ENCODE results near the gene KLHDC1. TPM values are rescaled to one million over a fixed set of nuclear protein-coding genes. Genes with fewer than 3 reads are reported as not detected.
"Not testable (repeated sequence)": the region's sequence is repeated elsewhere in the genome, so short reads cannot be mapped to it uniquely, and the experiment has no call there.

KLHDC1 gene
- total RNA-seq, 1 donor from 2014 or later, result 6.6 TPM

GRCh38 chr14:49769171-49769570 is 76.3 kb downstream of the KLHDC1 start:
- Mint-ChIP-seq H3K27me3 (ENCODE audit: low read depth) (no peaks in the 10 kb centered on the region), H3K9me3 (no peaks in the 10 kb centered on the region), H3K4me3 (peak overlapping the region; percentile 94), H3K27ac (peak overlapping the region; percentile 100), H3K4me1 (peaks cover 30% of the 10 kb centered on the region), H3K36me3 (peaks cover 2% of the 10 kb centered on the region)
- no peak for DNase-seq (ENCODE audit: low spot score in 2 of 2, unreplicated experiment in 2 of 2)
- no peak for TF ChIP-seq CTCF (IDR thresholded peaks at IDR 0.05; ENCODE audit: unreplicated experiment)

DNA sequence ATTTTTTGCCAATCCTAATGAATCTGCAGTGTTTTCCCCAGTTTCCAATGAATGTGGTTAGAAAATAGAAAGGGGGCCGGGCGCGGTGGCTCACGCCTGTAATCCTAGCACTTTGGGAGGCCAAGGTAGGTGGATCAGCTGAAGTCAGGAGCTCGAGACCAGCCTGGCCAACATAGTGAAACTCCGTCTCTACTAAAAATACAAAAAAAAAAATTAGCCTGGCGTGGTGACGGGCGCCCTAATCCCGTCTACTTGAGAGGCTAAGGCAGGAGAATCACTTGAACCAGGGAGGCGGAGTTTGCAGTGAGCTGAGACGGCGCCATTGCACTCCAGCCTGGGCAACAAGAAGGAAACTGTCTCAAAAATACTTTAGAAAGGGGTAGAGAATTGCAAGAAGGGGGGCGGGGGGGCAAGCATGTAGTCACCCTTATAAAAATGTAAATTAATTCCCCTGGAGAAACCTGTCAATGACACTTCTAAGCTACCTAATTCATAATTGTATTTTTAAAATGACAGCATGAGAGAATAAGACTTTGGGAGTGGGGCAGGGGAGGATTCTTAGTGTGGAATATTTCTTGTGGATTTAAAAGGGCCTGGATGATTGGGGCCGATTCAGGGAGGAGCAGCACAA is 76.8 kb downstream of the KLHDC1 start:
- Mint-ChIP-seq H3K27ac (peak overlapping the region; percentile 100), H3K9me3 (no peaks in the 10 kb centered on the region), H3K27me3 (ENCODE audit: low read depth) (no peaks in the 10 kb centered on the region), H3K4me3 (peak overlapping the region; percentile 94), H3K4me1 (peaks cover 30% of the 10 kb centered on the region), H3K36me3 (peaks cover 2% of the 10 kb centered on the region)
- no peak for TF ChIP-seq CTCF (IDR thresholded peaks at IDR 0.05; ENCODE audit: unreplicated experiment)
- DNase-seq (ENCODE audit: low spot score in 2 of 2, unreplicated experiment in 2 of 2), result no peak

- H3K4me3 Mint-ChIP-seq, result peak overlapping the region; percentile 94
- no peaks in the 10 kb centered on the region for H3K27me3 Mint-ChIP-seq (ENCODE audit: low read depth)
- no peaks in the 10 kb centered on the region for H3K9me3 Mint-ChIP-seq
- peak overlapping the region; percentile 73 for H3K27ac Mint-ChIP-seq
- peaks cover 30% of the 10 kb centered on the region for H3K4me1 Mint-ChIP-seq
- no peak for DNase-seq (ENCODE audit: low spot score in 2 of 2, unreplicated experiment in 2 of 2)
- peaks cover 5% of the 10 kb centered on the region for H3K36me3 Mint-ChIP-seq
- TF ChIP-seq CTCF (IDR thresholded peaks at IDR 0.05; ENCODE audit: unreplicated experiment), result no peak
Observed at GRCh38 chr14:49770212-49770817, 77.4 kb downstream of the KLHDC1 start.

GRCh38 chr14:49771691-49772090 is 78.8 kb downstream of the KLHDC1 start:
- peaks cover 11% of the 10 kb centered on the region for H3K36me3 Mint-ChIP-seq
- not testable (repeated sequence) for H3K4me3 Mint-ChIP-seq; H3K9me3 Mint-ChIP-seq; H3K27me3 Mint-ChIP-seq (ENCODE audit: low read depth); H3K27ac Mint-ChIP-seq; DNase-seq (ENCODE audit: low spot score in 2 of 2, unreplicated experiment in 2 of 2)
- H3K4me1 Mint-ChIP-seq, result peaks cover 29% of the 10 kb centered on the region

GRCh38 chr14:49774106-49774505 is 81.2 kb downstream of the KLHDC1 start:
- no peak for TF ChIP-seq CTCF (IDR thresholded peaks at IDR 0.05; ENCODE audit: unreplicated experiment)
- Mint-ChIP-seq H3K4me3 (no peak overlapping the region), H3K27me3 (ENCODE audit: low read depth) (no peaks in the 10 kb centered on the region), H3K9me3 (no peaks in the 10 kb centered on the region), H3K4me1 (peaks cover 19% of the 10 kb centered on the region), H3K27ac (no peak overlapping the region), H3K36me3 (peaks cover 22% of the 10 kb centered on the region)
- DNase-seq (ENCODE audit: low spot score in 2 of 2, unreplicated experiment in 2 of 2), result no peak

DNA sequence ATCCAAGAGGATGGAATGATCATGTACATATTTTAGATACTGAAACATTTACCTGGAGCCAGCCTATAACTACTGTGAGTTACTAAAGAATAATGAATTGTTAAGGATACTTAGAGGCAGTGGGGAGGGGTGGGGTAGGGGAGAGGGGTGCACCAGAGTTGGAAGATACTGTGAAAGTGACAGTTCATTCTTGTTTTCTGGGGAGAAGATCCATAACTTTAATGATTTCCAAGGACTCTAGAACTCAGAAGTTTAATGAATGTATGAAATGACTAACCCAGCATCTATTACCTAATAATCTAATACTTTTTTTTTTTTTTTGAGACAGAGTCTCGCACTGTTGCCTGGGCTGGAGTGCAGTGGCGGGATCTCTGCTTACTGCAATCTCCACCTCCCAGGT is 85.5 kb downstream of the KLHDC1 start:
- Mint-ChIP-seq H3K4me3 (no peak overlapping the region), H3K36me3 (peaks cover 43% of the 10 kb centered on the region), H3K27me3 (ENCODE audit: low read depth) (no peaks in the 10 kb centered on the region), H3K9me3 (no peaks in the 10 kb centered on the region), H3K4me1 (no peaks in the 10 kb centered on the region), H3K27ac (no peak overlapping the region)
- DNase-seq (ENCODE audit: low spot score in 2 of 2, unreplicated experiment in 2 of 2), result no peak
- no peak for TF ChIP-seq CTCF (IDR thresholded peaks at IDR 0.05; ENCODE audit: unreplicated experiment)

DNA sequence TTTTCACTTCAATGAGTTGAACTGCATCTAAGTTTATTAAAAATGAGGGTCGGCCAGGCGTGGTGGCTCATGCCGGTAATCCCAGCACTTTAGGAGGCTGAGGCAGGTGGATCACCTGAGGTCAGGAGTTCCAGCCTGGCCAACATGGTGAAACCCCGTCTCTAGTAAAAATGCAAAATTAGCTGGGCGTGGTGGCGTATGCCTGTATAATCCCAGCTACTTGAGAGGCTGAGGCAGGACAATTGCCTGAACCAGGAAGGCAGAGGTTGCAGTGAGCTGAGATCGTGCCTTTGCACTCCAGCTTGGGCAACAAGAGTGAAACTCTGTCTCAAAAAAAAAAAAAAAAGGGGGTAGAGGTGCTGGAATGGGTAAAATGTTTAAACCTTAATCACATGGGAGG is 88.1 kb downstream of the KLHDC1 start:
- H3K27me3 Mint-ChIP-seq (ENCODE audit: low read depth); H3K4me1 Mint-ChIP-seq; DNase-seq (ENCODE audit: low spot score in 2 of 2, unreplicated experiment in 2 of 2); H3K27ac Mint-ChIP-seq; H3K4me3 Mint-ChIP-seq; H3K9me3 Mint-ChIP-seq: not testable (repeated sequence)
- H3K36me3 Mint-ChIP-seq, result peaks cover 48% of the 10 kb centered on the region
